Measurements from ENCODE around the gene AP2A2.
"Not testable (repeated sequence)": the region's sequence is repeated elsewhere in the genome, so short reads cannot be mapped to it uniquely, and the experiment has no call there.

The AP2A2 gene

GRCh38 chr11:954392-955153 lies 28.9 kb downstream of the AP2A2 start:
- no peak for TF ChIP-seq CTCF (conservative IDR thresholded peaks at IDR 0.05; ENCODE audit: low read depth, low read length)
- H3K4me3 ChIP-seq (ENCODE audit: low read length): no peak overlapping the region

GRCh38 chr11:955154-956063 lies 29.7 kb downstream of the AP2A2 start:
- TF ChIP-seq CTCF (conservative IDR thresholded peaks at IDR 0.05; ENCODE audit: low read depth, low read length): no peak
- DNase-seq (ENCODE audit: low read depth): no peak
- no peak overlapping the region for H3K4me3 ChIP-seq (ENCODE audit: low read length)

More at GRCh38 chr11:954392-955153, 28.9 kb downstream of the AP2A2 start:
- DNase-seq (ENCODE audit: low read depth): no peak

- H3K4me3 ChIP-seq (ENCODE audit: low read length): no peak overlapping the region
- no peak for TF ChIP-seq CTCF (conservative IDR thresholded peaks at IDR 0.05; ENCODE audit: low read depth, low read length)
- DNase-seq (ENCODE audit: low read depth): no peak
These were observed 31.7 kb downstream of the AP2A2 start for GRCh38 chr11:957212-957920.

- no peak for DNase-seq (ENCODE audit: low read depth)
These were observed 32.4 kb downstream of the AP2A2 start for GRCh38 chr11:958101-958500.

GRCh38 chr11:959027-959426 lies 33.4 kb downstream of the AP2A2 start:
- no peak for DNase-seq (ENCODE audit: low read depth)
- no peak for TF ChIP-seq CTCF (conservative IDR thresholded peaks at IDR 0.05; ENCODE audit: low read depth, low read length)

More at GRCh38 chr11:958101-958500, 32.4 kb downstream of the AP2A2 start:
- H3K4me3 ChIP-seq (ENCODE audit: low read length): no peak overlapping the region
- TF ChIP-seq CTCF (conservative IDR thresholded peaks at IDR 0.05; ENCODE audit: low read depth, low read length): no peak

GRCh38 chr11:959608-960007 lies 33.9 kb downstream of the AP2A2 start:
- DNase-seq (ENCODE audit: low read depth): no peak
- H3K4me3 ChIP-seq (ENCODE audit: low read length): no peak overlapping the region
- no peak for TF ChIP-seq CTCF (conservative IDR thresholded peaks at IDR 0.05; ENCODE audit: low read depth, low read length)

More at GRCh38 chr11:959027-959426, 33.4 kb downstream of the AP2A2 start:
- H3K4me3 ChIP-seq (ENCODE audit: low read length): no peak overlapping the region

GRCh38 chr11:961310-961920 lies 35.7 kb downstream of the AP2A2 start:
- H3K4me3 ChIP-seq (ENCODE audit: low read length); DNase-seq (ENCODE audit: low read depth): not testable (repeated sequence)

Measured in retinal pigment epithelial cell (primary cell).